ENCODE measurements around the gene TEX264.
A peak's percentile ranks its signal among the peaks of the same experiment; 100 is the strongest.

TEX264 gene

DNA sequence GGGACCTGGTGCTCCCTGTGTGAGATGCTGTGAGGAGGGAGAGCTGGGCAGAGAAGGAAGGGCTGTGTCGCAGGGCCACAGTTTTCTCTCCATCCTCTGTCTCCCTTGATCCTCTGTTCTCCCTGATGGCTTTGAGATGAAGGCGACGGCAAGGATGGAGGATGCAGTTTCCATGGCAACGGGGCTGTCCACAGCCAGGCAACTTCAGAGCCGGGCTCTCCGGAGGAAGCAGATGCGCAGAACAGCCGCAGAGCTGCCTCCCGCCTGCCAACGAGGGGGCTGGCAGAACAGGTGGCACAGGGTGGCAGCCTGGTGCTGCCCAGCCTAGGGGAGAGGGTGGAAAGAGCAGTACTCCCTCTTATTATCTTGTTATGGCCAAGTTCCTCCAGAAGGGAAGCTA is 25.9 kb downstream of the TEX264 start:
- DNase-seq (ENCODE audit: low spot score), result no peak

DNA sequence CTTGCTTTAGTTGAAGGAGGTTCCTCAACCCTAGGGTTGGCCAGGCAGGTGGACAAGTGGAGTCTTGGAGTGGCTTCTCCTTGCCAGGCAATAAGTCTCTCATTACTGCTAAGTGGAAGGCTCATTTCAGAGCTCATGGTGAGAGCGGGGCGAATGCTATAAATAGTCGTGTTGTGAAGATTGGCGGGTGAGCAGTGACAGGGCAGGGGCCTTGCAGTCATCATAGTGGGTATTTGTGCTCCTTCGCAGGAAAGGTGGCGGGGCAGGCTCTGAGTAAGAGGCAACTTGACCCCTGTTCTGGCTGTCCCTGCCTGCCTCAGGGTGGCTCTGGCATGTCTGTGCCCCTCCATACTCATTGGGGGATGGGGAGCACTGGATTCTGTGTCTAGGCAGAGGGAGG is 27.2 kb downstream of the TEX264 start:
- no peak for DNase-seq (ENCODE audit: low spot score)

DNA sequence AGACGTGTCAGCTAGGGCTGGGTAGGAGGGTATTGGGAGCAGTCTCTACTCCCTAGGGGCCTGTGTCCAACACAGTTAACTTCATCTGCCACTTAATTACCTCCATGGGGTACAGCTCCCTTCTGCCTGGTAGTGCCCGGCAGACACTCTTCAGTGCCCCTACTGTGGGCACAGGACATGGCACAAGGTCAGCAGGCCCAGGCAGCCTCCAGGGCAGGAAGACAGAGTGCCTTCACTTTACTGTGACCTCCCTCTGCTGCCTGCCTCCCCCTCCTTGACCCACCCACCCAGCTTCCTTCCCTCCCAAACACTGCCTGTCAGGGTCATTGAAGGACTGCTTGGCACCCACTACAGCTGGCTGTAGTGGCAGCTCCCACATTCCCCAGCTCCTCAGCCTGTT is 29.4 kb downstream of the TEX264 start:
- no peak for DNase-seq (ENCODE audit: low spot score)

DNA sequence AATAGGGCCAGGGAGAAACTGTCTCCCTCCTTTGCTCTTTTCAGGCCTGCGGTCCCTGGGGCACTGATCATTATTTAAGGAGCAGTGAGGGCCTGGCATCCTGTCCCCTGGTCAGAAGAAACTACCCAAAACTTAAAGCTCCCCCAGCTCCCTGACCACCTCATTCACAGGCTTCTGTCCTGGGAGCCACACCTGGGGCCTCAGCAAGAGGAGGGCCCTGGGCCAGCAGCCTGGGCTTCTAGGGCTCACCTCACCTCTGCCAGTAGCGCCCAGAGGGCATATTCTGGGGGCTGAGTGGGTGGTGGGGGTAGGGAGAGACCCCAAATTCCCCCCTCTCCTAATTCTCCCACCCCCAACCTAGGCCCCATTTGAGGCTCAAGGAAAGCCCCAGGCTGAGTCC is 31.1 kb downstream of the TEX264 start:
- DNase-seq (ENCODE audit: low spot score), result no peak

DNA sequence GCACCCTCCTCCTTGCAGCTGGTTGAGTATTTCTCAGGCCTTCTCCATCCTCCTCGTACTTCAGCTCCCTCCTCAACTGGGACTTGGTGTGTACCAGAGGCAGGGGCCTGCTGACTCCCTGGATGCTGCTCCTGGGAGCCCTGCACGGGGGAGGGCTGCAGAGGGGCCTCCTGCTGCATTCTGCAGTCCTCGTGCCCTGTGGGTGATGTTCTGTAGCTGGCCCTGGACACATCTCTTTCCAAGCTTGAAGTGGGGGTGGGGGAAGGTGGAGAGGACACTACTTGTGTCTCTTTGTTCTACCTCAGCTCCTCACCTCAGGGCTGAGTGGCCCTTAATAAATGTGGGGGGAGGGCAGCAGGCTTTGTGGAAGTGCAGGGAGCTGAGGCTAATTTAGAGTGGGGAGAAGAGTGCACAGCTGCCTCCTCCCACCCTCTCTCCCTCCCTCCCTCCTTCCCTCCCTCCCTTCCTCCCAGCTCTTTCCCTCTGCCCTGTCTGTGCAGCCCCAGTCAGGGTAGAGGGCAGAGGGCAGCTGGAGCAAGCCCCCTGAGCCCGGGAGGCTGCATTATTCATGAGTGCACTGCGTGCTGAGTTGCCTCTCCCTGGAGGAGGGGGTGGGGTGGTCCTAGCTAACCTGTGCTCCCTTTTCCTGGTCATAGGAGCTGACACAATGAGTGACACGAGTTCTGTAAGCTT is 32.2 kb downstream of the TEX264 start:
- no peak for DNase-seq (ENCODE audit: low spot score)

DNA sequence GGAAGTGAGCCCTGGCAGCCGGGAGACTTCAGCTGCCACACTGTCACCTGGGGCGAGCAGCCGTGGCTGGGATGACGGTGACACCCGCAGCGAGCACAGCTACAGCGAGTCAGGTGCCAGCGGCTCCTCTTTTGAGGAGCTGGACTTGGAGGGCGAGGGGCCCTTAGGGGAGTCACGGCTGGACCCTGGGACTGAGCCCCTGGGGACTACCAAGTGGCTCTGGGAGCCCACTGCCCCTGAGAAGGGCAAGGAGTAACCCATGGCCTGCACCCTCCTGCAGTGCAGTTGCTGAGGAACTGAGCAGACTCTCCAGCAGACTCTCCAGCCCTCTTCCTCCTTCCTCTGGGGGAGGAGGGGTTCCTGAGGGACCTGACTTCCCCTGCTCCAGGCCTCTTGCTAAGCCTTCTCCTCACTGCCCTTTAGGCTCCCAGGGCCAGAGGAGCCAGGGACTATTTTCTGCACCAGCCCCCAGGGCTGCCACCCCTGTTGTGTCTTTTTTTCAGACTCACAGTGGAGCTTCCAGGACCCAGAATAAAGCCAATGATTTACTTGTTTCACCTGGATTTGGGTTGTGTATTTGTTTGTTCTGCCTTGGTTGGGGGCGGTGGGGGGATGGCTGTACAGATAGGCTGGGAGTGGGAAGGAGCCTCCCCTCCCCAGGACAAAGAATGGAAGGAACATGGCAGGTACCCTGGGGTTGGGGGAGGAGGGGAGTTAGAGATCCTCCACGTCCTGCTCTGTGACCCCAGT is 32.9 kb downstream of the TEX264 start:
- no peak for DNase-seq (ENCODE audit: low spot score)

DNA sequence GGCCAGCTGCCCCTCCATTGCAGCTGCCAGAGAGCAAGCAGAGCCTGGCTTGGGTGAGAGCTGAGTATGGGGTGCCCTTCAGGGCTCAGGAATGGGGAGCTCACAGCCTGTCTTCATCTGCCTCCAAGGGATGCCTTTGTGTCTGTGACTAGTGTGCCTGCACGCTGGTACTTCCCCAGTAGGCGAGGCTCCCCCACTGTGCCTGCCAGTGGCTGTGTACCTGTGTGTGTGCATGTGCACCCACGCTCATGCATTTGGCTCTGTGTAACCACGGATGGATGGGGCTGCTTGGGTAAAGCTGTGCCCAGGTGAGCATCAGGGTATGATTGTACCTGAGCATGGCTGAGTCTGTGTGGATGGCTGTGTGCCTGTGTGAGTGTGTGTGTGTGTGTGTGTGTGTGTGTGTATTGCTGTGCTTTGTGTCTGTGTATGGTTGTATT is 33.5 kb downstream of the TEX264 start:
- DNase-seq (ENCODE audit: low spot score), result no peak

DNA sequence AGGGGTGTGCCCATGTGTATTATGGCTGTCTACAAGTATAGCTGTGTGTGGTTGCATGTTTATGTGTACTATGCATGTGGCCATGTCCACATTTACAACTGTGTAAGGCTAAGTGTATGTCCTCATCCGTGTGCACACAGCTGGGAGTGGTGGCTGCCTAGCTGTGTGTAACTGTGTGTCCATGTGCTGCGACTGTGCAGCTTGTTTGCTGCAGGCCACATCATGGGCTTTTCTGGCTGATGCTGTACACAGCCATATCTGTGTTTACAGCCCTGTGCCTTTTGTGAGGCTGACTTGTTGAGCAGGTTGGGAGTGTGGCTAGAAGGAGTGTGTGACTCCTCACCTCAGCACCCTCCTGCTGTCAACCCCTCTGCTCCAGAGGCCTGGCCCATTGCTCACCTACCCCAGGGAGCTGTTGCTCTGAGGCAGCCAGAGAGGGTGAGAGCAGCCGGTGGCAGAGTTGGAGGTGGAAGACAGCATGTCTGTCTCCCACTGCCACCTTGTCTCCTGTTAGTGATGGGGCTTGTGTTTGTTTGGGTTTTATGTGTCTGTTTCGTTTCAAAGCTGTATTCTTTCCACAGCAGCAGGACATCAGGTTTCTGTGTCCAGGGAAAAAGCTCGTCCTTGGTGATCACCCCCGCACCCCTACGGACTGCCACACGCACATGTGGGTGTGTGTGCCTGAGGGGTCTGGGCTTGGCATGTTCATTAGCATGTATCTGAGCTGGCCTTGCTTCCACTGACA is 34.4 kb downstream of the TEX264 start:
- DNase-seq (ENCODE audit: low spot score), result no peak

DNA sequence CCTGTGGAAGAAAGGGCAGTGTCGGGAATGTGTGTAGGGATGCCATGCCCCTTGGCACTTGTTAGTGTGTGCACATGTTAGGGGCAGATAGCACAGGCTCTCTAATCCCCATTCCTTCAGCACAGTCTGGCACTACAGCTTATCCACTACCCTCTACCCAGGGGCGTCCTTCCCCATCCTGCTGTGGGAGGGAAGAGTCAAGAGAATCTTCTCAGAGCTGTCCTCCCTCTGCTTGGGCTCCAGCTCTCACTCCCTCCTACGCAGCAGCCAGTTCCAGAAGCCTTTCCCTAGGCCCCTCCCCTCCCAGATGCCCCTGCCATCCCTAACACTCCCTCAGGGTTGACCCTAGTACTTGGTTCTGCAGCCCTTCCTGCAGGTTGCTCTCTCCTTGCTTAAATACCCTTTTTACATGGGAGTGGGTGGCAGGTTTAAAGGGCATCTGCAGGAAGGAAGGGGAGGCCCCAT is 35.0 kb downstream of the TEX264 start:
- DNase-seq (ENCODE audit: low spot score), result no peak

DNA sequence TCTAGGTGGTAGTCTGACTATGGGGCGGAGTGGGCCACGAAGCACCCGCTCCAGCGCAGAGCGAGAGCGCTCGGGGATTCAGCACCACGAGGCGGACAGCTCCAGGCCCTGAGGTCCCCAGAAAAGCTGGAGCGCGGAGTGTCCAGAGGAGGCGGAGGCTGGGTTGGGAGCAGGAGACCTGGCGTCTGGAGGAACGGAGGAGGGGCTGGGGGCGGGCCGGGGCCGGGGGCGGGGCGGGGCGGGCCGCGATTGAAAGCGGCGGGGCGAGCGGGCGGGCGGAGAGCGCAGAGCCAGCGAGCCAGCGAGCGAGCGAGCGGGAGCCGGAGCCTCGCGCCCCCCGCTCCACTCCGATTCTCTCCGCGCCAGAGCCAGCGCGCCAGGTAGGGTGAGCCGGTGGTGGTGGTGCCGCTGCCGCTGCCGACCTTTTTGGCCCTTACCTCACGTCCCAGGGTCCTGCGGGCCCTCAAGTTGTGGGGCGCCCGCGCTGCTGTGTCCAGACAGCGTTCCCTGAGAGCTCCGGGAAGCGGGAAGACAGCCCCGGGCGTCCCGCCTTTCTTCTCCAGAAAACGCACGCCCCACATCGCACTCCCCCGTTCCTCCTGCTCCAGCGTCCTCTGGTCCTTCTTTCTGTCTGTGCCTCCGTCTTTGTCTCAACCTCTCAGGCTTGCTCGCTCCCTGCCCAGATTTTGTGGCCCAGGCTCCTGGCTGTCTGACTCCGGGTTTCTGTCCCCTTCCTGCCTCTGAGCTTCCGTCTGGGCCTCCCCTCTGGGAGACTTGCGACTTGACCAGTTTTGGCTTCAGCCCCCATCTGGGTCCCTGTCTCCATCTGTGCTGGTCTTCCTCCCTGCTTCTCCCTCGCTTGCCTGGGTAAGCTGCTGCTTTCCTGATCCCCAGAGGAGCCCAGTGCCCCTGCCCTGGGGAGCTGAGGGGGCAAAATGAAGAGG is 36.0 kb downstream of the TEX264 start, which contains the start of gene GRM2:
GRM2 (plus strand) TSS at position 281 of the 944 bp plus-strand sequence. CDS start 1,916 bp downstream, outside the sequence.
- peak; percentile 93 for DNase-seq (ENCODE audit: low spot score)

DNA sequence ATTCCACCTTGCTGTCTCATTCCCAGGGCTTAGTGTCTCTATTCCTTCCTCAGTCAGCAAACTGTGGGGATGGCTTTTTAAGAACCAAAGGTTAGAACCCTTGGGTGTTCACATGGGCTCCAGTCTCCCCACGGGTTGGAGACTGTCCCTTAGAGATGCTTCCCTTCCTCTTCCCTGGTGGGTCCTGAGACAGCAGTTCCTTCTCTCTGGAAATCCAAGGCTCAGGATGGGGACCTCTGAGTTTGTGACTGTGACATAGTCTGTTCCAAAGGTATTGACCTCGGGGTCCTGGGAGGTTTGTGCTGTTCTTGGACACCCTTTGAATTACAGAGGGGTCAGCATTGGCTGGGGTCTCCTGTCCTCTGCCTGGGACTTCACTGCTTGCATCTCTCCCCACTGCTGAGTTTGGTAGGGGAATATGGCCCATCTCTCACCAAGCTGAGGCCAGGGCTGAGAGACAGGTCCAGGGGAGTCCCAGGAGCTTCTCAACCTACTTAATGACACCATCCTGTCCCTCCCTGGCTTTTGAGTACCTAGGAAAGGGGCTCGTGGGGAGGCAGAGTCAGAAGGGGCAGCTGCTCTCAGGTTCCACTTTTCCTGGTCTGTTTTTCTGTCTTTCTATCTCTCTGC is 37.3 kb downstream of the TEX264 start:
- no peak for DNase-seq (ENCODE audit: low spot score)

DNA sequence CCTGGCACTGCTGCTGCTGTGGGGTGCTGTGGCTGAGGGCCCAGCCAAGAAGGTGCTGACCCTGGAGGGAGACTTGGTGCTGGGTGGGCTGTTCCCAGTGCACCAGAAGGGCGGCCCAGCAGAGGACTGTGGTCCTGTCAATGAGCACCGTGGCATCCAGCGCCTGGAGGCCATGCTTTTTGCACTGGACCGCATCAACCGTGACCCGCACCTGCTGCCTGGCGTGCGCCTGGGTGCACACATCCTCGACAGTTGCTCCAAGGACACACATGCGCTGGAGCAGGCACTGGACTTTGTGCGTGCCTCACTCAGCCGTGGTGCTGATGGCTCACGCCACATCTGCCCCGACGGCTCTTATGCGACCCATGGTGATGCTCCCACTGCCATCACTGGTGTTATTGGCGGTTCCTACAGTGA is 38.0 kb downstream of the TEX264 start:
- no peak for DNase-seq (ENCODE audit: low spot score)

DNA sequence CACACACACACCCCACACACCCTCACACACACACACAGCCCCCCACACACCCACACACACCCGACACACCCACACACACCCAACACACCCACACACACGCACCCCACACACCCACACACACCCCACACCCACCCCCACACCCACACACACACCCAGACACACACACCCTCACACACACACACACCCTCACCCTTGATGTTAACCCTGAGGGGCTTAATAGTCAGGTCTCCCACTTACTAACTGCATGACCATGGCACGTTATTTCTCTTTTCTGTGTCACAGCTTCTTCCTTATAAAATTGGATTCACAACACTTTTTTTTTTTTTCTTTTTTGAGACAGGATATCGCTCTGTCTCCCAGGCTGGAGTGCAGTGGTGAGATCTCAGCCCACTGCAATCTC is 38.6 kb downstream of the TEX264 start:
- DNase-seq (ENCODE audit: low spot score), result no peak

DNA sequence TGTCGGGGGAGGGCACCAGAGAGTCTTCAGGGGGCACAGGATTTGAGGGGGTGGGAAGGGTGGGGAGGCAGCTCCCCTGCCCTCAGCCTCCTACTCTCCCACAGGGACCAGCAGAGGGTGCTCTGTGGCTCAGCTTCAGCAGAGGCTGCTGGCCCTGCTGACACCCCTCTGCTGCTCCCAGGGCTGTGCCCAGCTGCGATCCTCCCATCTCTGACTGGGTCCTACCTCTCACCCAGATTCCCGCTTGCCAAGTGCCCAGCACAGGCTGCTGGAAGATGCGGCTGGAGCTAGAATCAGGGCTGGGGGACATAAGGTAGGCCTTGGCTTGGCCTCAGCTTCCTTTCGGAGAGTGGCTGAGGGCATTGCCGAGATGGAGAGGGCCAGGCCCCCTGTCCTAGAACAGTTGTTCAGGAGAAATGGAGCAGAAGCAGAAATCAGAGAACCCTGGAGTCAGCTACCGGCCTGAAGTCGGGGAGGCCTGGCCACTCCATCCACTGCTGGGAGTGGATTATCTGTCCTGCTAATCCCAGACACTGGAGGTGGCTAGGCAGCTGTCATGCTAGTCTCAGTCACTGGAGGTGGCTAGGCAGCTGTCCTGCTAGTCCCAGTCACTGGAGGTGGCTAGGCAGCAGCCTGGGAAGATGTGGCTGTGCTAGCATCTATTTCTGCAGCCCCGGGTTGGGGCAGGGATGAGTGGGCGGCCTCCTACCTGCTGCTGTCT is 39.7 kb downstream of the TEX264 start:
- DNase-seq (ENCODE audit: low spot score), result peak; percentile 72

DNA sequence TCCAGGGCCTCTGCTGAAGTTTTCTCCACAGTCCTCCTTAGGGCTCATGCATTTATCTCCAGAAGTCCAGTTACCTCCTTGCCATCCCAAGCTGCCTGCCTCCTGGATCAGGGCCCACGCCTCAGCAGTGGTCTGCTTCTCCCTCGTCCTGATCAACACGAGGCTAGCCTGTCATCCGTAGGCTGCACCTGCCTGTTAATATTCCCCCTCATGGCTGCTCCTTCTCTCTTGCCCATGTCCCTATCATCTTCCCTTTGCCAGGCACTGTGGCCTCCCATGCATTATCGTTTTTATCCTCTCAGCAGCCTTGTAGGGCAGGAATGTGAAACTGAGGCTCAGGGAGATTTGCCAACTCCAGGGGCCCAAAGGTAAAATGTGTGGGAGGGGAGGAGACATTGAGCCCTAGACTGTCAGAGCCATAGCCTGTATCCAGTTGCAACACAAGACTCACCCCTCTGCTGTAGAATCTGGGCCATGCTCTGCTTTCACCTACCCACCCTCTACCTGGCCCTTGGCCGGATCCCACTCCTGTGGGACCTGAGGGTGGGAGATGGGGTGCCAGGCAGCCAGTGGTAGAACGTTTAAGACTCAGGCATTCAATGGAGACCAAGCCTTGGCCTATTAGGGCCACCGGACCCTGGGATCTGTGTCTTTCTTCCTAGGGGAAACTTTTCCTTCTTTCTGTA is 40.4 kb downstream of the TEX264 start:
- DNase-seq (ENCODE audit: low spot score), result no peak

DNA sequence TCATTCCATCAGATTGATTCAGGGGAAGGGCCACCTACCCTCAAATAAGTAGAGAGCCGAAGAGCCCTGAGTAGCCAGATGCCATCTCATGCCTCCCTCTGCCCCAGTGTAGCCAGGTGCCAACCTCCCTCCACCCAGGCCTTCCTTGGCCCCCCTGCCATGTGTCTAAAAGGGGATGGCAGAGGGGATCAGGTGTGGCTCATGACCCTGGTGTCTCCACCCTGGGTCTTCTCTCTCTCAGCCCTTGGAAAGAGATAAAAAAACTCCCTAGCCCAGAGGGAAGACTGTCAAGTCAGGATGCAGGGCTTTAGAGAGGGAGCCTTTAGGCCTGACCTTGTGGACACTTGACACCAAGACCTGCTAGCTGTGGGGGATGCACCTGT is 41.0 kb downstream of the TEX264 start:
- DNase-seq (ENCODE audit: low spot score), result peak; percentile 5

DNA sequence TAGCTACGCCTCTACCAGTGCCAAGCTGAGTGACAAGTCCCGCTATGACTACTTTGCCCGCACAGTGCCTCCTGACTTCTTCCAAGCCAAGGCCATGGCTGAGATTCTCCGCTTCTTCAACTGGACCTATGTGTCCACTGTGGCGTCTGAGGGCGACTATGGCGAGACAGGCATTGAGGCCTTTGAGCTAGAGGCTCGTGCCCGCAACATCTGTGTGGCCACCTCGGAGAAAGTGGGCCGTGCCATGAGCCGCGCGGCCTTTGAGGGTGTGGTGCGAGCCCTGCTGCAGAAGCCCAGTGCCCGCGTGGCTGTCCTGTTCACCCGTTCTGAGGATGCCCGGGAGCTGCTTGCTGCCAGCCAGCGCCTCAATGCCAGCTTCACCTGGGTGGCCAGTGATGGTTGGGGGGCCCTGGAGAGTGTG is 41.5 kb downstream of the TEX264 start:
- DNase-seq (ENCODE audit: low spot score), result peak; percentile 1

DNA sequence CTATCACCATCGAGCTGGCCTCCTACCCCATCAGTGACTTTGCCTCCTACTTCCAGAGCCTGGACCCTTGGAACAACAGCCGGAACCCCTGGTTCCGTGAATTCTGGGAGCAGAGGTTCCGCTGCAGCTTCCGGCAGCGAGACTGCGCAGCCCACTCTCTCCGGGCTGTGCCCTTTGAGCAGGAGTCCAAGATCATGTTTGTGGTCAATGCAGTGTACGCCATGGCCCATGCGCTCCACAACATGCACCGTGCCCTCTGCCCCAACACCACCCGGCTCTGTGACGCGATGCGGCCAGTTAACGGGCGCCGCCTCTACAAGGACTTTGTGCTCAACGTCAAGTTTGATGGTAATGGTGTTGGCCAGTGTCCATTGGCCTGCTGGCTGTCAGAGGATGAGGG is 41.9 kb downstream of the TEX264 start:
- DNase-seq (ENCODE audit: low spot score), result no peak

DNA sequence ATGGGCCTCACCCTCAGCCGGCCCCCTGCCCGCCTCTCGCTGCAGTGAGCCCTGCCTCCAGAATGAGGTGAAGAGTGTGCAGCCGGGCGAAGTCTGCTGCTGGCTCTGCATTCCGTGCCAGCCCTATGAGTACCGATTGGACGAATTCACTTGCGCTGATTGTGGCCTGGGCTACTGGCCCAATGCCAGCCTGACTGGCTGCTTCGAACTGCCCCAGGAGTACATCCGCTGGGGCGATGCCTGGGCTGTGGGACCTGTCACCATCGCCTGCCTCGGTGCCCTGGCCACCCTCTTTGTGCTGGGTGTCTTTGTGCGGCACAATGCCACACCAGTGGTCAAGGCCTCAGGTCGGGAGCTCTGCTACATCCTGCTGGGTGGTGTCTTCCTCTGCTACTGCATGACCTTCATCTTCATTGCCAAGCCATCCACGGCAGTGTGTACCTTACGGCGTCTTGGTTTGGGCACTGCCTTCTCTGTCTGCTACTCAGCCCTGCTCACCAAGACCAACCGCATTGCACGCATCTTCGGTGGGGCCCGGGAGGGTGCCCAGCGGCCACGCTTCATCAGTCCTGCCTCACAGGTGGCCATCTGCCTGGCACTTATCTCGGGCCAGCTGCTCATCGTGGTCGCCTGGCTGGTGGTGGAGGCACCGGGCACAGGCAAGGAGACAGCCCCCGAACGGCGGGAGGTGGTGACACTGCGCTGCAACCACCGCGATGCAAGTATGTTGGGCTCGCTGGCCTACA is 44.4 kb downstream of the TEX264 start:
- DNase-seq (ENCODE audit: low spot score), result peak; percentile 4

Data from HuH-7 (cell line).